NCI-H1048 (cell line): ENCODE measurements around the gene TBC1D1.

Source experiments
- DNase-seq: peaks from one replicate; lab custom pipeline; 2025; lab: John Stamatoyannopoulos, UW

TBC1D1 gene

DNA sequence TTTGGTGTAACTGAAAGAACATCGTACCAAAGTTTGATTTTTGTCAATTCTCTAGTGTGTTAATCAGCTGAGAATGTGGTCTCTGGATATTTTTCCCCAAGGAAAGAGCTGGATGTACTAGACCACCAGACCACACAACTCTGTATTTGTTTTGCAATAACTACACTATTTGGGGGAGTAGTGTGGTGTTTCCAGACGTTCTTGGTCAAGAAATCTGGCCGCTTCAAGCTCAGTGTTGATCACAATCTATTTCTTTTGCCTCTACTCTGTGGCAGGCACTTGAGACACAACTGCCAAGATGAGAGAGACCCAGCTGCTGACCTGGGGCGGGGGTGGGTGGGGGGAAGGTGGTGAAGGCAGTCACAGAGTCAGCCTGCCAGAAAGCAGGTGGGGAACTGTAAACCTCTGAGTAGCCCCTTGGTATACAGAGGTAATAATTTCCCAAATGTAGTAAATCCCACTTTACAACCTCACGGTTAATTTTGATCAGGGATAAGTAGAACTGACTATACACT is 99.9 kb downstream of the TBC1D1 start:
- no peak for DNase-seq

DNA sequence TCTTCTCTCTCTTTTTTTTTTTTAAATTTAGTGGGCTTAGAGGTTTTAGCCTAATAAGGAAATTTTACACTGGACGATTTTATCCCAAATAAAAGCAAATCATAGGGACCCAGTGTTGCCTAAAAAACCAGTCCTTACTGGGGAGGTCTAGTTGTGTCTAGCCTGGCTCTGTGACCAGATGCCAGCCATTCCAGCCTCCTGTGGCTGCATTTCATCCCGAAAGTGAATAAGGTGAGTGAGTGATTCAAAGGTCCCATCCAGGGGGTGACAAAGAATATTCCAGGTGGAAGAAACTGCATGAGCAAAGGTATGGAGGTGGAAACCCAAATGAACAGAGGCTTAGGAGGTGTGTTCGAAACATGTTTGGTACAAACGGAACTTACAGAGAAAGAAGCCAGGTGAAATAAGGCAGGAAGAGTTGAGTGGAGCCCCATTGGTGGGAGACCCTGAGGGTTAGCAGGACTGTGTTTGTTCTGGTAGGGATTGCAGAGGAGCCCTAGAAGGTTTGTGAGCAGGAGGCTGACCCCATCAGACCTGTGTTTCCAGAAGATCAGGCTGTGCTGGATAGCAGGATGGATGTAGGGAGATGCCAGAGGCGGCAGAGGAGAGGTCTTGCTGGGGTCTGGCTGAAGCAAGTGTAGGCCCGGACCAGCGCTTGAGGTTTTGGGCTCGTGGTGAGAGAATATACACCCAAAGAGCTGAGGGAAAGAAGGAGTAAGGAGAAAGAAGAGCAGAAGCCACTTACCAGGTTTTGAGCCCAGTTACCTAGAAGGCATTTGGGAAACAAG is 100.9 kb downstream of the TBC1D1 start:
- DNase-seq, result no peak

DNA sequence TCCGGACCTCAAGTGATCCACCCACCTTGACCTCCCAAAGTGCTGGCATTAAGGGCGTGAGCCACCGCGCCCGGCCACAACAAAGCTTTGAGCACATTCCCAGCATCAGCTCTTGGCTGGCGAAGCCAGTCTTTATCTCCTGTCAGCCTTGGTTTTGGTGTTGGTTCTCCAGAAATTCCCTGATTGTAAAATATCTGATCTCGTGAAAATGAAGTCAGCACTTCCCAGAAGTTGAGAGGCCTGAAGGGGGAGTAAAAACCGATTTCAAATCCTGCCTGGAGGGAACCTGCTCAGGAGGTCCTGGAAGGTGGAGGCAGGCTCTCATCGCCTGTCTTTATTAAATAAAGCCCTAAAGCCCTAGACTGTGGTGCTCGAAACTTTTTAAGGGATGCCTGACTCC is 102.9 kb downstream of the TBC1D1 start:
- no peak for DNase-seq

DNA sequence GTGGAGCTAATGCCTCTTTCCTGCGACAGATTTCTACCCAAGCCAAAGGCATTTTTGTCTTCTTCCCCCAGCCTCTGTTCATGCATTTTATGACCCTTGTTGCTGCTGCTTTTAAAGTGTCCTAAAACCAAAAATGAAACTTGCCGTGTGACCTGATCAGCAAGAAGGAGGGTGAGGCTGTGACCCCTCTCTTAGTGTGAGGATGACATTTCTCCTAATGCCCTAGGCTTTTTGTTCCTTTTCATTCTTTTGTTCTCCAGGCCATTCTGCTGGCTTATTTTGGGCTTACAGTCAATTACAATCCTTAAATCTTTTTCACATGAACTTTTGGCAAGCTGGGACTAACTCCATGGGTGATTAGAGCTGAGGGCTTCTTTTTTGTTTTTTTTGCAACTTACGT is 103.7 kb downstream of the TBC1D1 start:
- no peak for DNase-seq

DNA sequence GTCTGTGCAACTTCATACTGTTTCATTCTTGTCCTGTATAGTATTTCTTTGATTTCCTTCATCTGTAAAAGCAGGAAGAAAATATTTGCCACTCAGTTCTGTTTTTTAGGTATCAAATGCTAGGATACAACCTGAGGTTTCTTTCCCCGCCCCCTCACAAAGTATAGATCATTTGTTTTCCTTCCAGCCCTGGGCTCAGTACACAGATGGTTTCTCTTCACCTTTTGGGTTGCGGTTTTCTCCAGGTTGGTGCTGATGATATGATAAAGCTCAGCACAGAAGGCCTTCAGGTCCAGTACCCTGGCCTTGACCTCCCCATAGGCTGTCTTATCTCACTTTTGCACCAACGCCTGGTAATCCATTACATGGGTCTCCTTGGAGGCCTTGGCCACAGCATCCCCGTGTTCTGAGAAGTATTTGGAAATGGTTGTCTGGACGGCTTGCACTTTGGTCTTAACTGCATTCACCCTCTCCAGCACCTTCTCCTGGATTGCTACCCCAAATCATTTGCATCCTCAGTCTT is 104.5 kb downstream of the TBC1D1 start:
- DNase-seq, result no peak

DNA sequence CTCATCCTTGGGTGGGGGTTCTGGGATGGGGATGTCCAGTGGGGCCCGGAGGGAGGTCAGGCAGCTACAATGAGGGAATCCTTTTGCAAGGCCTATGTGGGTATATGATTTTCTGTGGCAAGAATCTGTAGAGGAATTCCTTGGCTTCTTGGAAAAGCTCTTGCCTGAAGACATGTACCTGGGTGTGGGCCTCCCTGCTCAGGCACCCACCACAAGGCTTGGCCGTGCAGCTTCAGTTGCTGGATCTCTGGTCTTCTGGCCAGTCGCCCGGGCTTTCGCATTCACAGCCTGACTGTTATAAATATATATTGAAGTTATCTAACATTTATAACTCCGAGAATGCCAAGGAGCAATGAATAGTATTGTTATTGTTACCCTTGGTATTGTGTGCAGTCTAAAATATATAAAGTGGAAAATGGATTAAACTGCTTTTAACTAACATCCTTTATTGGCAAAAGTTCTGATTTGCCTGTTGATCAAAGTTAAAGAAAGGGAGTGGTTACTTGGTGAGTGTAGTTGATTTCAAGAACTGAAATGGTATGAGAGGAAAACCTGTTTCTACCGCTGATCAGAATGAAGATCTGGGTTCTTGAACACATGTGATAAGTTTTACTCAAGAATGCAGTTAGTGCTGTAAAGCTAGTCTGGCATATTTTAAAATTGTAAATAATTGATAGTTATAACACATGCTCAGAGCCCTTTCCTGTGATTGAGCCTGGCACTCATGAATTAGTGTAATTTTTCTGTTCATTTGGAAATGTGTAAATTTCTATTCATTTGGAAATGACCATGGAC is 105.3 kb downstream of the TBC1D1 start:
- no peak for DNase-seq

DNA sequence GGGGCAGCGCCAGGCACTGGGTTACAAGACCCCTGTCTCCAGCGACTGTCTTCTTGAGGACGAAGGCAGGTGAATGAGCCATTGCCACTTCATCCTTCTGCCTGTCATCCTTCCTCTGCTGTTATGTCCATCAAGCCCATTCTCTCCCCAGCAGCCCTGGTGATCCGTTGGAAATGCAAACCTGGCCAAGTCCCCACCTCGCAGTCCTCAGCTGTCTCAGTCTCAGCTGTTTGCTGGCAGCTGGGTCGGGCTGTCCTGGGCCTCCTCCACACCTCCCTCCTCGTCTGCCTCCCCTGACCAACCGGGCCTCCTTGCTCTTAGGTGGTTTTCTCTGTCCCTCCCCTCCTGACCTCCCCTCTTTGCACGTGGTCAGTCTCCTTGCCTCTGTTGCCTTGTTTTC is 107.3 kb downstream of the TBC1D1 start:
- DNase-seq, result no peak

DNA sequence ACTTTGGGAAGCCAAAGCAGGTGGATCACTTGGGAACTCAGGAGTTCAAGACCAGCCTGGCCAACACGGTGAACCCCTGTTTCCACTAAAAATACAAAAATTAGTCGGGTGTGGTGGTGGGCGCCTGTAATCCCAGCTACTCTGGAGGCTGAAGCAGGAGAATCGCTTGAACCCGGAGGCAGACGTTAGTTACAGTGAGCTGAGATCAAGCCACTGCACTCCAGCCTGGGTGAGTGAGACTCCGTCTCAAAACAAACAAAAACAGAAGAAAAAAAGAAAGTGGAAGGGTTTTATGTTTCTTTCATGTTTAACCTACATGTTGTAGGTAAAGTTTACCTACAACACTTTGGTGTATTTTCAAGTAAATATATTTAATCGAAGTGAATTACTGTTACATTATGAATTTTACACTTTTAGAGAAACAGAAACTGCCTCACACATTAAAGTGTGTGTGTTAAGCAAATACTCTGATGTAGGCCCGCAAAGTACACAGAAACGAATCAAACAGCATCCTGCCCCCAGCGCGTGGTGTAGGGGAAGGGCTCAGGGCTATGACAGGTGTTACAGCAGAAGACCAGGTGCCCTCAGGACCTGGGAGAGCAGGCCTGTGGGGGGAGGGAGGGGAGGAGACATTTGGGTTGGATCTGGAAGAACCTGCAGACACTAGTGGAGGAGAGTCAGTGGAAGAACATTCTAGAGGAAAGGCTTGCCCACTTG is 108.3 kb downstream of the TBC1D1 start:
- DNase-seq, result no peak

DNA sequence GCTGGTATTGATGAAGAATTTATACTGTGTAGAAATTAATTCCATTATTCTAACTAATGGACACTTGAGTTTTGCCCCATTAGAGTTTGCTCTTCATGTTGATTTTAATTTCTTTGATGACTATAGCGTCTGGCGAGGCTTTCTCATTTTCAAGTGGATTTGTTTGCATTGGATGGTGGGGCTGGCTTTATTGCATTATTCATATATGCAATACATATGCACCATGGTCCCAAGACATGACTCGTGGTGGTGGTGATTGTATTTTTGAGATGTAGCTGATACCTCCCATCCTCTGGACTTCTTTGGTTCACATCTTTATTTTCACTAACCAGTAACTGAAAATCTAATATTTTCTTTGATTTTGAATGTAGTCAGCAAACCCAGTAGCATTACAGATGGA is 109.1 kb downstream of the TBC1D1 start:
- DNase-seq, result no peak

DNA sequence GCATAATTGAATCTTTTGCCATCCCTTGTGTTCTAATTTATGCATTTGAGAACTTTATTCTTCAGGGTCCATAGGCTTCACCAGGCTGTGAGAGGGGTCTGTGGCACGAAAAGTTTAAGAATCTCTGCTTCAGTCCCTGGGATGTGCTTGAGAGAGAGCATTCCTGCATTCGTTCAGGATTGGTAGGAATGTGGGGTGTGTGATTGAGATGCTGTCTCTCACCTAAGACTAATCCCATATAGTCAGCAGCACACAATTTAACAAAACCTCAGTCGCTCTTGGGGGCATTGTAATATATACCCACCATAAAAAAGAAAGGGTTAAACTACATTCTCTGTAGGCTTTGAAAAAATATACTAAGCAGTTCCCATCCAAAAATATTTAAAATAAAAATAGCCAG is 111.0 kb downstream of the TBC1D1 start:
- DNase-seq, result no peak

DNA sequence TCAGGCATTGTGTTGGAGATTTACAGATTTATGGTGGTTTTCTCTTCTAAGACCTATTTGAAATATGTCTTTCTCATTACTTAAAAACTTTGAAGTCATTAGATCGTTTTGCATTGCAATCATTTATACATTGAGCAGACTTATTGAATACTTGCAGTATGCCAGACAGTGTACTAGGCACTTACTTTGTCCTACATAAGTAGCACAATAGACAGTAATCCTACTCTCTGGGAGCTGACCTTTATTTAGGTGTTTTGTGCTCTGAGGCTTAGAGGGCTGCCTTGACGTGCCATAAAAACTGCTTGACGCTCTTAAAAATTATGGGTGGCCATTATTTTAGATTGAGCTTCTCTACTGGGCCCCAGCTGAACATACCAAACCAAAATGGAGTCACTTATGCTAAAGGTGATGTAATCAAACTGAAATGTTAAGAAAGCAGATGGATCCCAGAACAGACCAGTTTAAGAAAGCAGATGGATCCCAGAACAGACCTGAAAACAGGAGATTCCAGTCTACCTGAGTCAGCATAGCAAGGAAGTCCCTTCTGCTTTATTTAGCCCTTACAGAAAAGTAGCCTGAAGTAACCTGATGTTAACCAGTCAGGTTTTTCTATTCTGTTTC is 111.7 kb downstream of the TBC1D1 start:
- no peak for DNase-seq

DNA sequence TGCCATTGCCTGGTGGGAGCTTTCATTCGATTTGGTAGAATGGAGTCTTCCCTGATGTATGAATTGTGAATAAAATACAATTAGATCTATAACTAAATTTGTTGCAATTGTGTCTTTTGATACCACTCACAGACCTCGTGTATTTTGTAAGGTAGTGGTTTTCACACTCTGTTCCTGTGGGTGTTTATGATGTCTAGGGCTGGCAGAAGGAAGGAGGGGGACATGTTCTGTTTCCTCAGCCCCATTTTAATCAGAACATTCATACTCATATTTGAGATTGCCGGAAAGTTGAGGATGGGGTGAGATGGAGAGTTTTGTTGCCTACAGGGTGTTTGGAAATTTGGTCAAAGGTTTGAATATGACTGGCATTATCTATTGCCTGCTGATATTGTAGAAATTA is 112.2 kb downstream of the TBC1D1 start:
- no peak for DNase-seq

DNA sequence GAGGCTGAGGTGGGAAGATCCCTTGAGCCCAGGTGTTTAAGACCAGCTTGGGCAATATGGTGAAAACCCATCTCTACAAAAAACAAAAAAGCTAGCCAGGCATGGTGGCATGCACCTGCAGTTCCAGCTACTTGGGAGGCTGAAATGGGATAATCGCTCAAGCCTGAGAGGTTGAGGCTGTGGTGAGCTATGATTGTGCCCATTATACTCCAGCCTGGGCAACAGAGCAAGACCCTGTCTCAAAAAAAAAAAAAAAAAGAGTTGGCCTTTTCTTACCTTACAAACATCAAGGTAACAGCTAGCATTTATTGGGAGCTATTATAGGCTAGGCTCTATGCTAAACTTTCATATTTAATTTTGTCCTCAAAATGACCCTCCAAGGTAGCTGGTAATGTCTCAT is 112.7 kb downstream of the TBC1D1 start:
- no peak for DNase-seq

DNA sequence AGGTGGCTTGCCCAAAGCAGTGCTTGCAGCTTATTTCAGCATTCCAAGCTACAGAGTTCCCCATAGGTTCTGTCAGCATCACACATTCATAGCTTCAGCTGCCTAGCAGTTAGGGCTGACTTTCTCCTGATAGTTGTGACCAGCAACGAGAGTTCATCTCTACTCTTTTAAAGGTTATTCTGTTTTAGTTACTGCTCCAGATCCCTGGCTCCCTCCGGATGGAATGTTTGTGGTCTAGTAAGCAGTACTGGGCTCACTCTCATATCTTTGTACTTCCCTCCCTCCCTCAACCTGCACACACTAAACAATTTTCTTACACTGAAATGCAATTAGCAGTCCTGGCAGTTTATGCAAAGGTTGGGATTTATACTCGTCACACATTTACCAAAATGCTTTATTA is 113.2 kb downstream of the TBC1D1 start:
- no peak for DNase-seq

DNA sequence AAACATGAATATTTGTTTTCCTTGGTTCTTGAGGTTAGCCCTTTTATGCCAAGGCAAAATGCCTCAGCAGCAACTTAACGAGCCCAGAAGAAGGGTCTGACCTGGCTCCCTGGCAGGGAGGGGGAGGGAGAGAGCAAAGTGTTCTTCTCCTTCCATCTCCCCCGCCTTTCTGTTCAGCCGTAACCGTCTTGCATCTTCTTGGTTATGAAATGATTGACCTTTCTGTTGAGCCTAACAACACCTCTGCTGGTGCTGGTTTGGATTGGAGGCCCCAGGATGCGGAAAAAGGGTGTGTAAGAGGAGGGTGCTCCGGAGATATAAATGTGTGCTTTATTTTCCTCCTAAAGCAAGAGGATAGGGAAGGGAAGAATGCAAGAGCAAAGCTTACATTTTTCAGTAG is 114.0 kb downstream of the TBC1D1 start:
- DNase-seq, result no peak

DNA sequence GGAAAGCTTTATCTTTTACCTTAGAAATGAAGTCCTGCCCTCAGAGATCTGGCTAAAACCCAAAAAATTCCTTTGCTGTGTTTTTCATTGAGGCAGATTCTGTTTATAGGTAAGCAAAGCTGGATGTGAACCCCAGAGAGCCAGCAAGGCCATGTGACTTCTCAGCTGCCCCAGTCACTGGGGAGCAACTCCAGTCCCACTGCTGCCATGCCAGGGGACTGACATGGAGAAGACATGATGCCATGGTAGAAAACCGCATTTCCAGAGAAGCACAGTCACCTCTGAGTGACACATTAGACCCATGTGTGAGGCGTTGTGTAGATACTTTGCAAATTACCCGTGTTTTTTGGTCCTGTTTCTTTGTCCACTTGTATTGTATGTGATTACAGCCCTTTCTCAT is 114.8 kb downstream of the TBC1D1 start:
- no peak for DNase-seq

DNA sequence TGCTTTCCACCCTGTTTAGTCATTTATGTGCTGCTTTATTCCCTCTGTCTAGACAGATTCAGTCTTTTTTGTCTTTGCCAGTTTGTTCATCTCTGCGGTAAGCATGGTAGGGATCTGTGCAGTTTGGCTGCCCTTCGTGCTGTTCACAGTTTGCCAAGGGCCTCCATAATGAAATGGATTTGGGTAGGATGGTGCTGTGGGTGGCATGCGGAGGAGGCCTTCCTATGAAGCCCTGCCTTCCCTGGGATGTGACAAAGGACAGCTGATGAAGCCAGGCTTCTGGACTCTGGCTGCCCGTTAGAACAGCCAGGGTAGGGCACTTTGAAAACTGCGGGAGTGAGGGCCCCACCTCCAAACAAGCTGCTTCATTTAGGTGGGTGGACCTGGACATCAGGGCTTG is 116.8 kb downstream of the TBC1D1 start:
- DNase-seq, result no peak

DNA sequence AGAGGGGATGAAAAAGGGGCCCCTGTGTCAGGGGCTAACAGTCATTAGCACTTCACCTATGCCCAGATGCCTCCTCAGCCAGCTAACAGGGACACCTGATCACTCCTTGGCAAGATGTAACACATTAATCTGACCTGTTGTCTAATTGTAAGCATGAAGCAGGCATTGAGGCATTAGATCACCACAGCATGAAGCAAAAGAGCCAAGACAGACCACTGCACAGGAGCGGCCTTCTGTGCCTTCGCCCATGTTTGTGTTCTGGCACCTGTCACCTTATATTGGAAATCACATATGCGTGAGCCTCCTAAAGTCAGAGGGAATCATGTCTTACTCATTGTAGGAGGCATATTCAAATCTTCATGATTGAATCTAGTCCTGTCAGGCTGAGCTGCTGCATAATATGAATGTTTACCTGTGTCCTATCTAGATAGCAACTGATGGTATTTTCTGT is 117.7 kb downstream of the TBC1D1 start:
- DNase-seq, result no peak

DNA sequence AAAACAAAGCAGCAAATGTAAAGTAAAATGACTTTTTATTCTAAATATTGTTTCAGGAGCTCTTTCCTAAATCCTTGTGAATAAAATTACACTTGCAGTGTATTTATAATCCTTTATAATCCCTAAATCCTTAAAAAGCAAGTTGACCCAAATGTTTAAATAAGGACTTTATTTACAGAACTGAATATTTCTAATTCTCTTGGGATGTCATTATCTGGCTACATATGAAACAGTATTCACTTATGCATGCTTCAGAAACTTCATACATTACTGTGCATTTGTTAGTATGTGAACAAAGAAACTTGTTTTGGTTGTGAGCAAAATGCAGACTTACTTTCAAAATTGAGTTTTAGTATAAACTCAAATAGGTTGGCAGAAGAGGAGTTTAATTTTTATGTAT is 118.5 kb downstream of the TBC1D1 start:
- no peak for DNase-seq

DNA sequence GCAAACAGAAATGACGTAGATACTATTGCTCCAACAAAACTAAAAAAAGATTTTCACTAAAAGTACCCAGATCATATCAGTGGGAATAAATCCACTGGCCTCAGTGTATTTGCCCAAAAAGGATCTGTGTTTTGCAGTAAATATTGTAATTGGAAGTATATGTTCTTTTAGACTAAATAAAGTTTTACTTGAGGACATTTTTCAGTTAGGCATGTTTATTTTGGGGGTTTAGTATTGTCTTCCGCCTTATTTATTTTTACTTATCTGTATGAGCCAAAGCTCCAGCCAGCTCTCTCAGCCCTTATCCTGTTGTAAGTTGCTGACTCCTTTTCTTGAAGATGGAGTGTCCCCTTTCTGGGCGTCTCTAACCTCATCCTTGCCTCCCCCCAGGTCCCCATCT is 119.1 kb downstream of the TBC1D1 start:
- DNase-seq, result no peak

DNA sequence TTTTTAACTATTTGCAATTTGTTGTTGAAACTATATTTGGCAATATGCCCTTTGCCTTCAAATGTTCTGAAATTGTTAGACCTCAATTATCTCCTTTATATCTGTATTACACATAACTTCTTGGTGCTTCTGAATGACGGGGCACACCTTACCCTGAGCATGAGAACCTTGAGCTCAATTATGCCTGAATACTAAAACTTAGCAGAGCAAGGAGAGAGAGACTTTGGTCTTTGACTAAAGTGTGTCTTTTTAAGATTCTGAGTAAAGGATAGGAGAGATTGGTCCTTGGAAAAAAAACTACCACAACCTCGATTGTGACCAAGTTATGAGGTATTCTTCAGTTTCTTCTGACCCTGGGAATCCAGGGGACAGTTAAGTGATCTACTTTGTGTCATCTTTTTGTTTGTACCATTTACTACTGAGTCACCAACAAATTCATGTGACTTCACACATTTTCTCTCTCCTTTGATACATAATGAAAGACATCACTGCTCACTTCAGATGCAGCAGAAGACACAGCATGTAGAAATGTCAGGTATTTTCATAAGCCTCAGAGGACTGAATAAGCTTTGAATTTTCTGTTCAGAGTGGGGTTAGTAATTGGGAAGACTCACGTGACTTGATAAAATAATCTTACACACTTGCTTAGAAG is 120.8 kb downstream of the TBC1D1 start:
- no peak for DNase-seq
